Calu3 (cell line): ENCODE data around the gene ASAP2. TPM values are rescaled to one million over a fixed set of nuclear protein-coding genes. Genes with fewer than 3 reads are reported as not detected.

Experiments
- BruUV-seq: library from RNA; stranded (reverse); fragments of 400-500 nt; replicated peaks from 2 replicates; lab custom pipeline; 2021; lab: Mats Ljungman, UMichigan
- CTCF ChIA-PET: fragments of 300-600 bp; sonication (Branson Sonifier 250); formaldehyde crosslinking; loops from one replicate; lab custom pipeline; 2022; ENCODE audit warnings: antibody characterized with exemption; lab: Charles Lee
- DNase-seq: peaks from one replicate; pipeline ENCODE4 v3.0.0; 2022
- H3K27ac Mint-ChIP-seq: one replicate; pipeline ENCODE4 v1.8.0; 2022; ENCODE audit warnings: mixed read lengths; ENCODE audit not compliant: unreplicated experiment
- H3K27me3 Mint-ChIP-seq: one replicate; pipeline ENCODE4 v1.8.0; 2022; ENCODE audit warnings: mixed read lengths; ENCODE audit not compliant: unreplicated experiment
- H3K36me3 Mint-ChIP-seq: one replicate; pipeline ENCODE4 v1.8.0; 2022; ENCODE audit warnings: mild to moderate bottlenecking, moderate library complexity, mixed read lengths; ENCODE audit not compliant: insufficient read depth, unreplicated experiment
- H3K4me1 Mint-ChIP-seq: one replicate; pipeline ENCODE4 v1.8.0; 2022; ENCODE audit warnings: mild to moderate bottlenecking, low read depth, mixed read lengths; ENCODE audit not compliant: unreplicated experiment
- H3K4me3 Mint-ChIP-seq: one replicate; pipeline ENCODE4 v1.8.0; 2022; ENCODE audit warnings: mild to moderate bottlenecking, low read depth, moderate library complexity, mixed read lengths; ENCODE audit not compliant: unreplicated experiment
- H3K9me3 Mint-ChIP-seq: one replicate; pipeline ENCODE4 v1.8.0; 2022; ENCODE audit warnings: low read depth, mixed read lengths; ENCODE audit not compliant: unreplicated experiment
- CTCF ChIP-seq: fragments of 200-600 bp; IDR thresholded peaks from one replicate; pipeline ENCODE4 v1.8.0; 2022; ENCODE audit warnings: antibody characterized with exemption; ENCODE audit not compliant: unreplicated experiment
- intact Hi-C: fragments of 100-400 bp; cut with micrococcal nuclease; formaldehyde crosslinking; loops from one replicate; pipeline ENCODE4 v1.10.0; 2022; ENCODE audit not compliant: unreplicated experiment
- total RNA-seq: library from RNA; stranded (reverse); gene quantifications from 2 replicates; pipeline ENCODE4 v1.2.3, GENCODE V29; 2022

ASAP2 gene
- total RNA-seq, 1 experiment from 2014 or later: 78.6 TPM

GRCh38 chr2:9312591-9312990 is 106.0 kb downstream of the ASAP2 start:
- DNase-seq: no peak
- TF ChIP-seq CTCF: no peak
- no peaks in the 10 kb centered on the region for H3K9me3 Mint-ChIP-seq
- H3K27ac Mint-ChIP-seq: peak overlapping the region; percentile 12
- H3K27me3 Mint-ChIP-seq: no peaks in the 10 kb centered on the region
- intact Hi-C loops: no loop called here
- CTCF ChIA-PET: no interaction called here
- BruUV-seq: no TSS peak
- peaks cover 53% of the 10 kb centered on the region for H3K4me1 Mint-ChIP-seq
- H3K36me3 Mint-ChIP-seq: peaks cover 18% of the 10 kb centered on the region
- H3K4me3 Mint-ChIP-seq: no peak overlapping the region

- Mint-ChIP-seq H3K36me3 (peaks cover 11% of the 10 kb centered on the region), H3K9me3 (no peaks in the 10 kb centered on the region), H3K4me3 (no peak overlapping the region), H3K27ac (no peak overlapping the region), H3K27me3 (no peaks in the 10 kb centered on the region), H3K4me1 (peaks cover 45% of the 10 kb centered on the region)
- CTCF ChIA-PET: no interaction called here
- TF ChIP-seq CTCF: no peak
- DNase-seq: no peak
- BruUV-seq: no TSS peak
- intact Hi-C loops: no loop called here
Observed at GRCh38 chr2:9313443-9313842, 106.8 kb downstream of the ASAP2 start.

- H3K36me3 Mint-ChIP-seq: peaks cover 15% of the 10 kb centered on the region
- intact Hi-C loops: no loop called here
- BruUV-seq: no TSS peak
- no peak for DNase-seq
- TF ChIP-seq CTCF: no peak
- no peaks in the 10 kb centered on the region for H3K27me3 Mint-ChIP-seq
- H3K9me3 Mint-ChIP-seq: no peaks in the 10 kb centered on the region
- H3K4me3 Mint-ChIP-seq: no peak overlapping the region
- peaks cover 25% of the 10 kb centered on the region for H3K4me1 Mint-ChIP-seq
- H3K27ac Mint-ChIP-seq: no peak overlapping the region
- CTCF ChIA-PET: no interaction called here
Observed at GRCh38 chr2:9315280-9315847, 108.8 kb downstream of the ASAP2 start.

GRCh38 chr2:9317559-9317958 is 110.9 kb downstream of the ASAP2 start:
- H3K4me3 Mint-ChIP-seq: no peak overlapping the region
- TF ChIP-seq CTCF: no peak
- CTCF ChIA-PET: no interaction called here
- no peaks in the 10 kb centered on the region for H3K9me3 Mint-ChIP-seq
- no peaks in the 10 kb centered on the region for H3K27me3 Mint-ChIP-seq
- no peak overlapping the region for H3K27ac Mint-ChIP-seq
- peaks cover 6% of the 10 kb centered on the region for H3K36me3 Mint-ChIP-seq
- no peak for DNase-seq
- no TSS peak for BruUV-seq
- intact Hi-C loops: no loop called here
- peaks cover 12% of the 10 kb centered on the region for H3K4me1 Mint-ChIP-seq
